Breast epithelium (tissue), 3 donors: Measurements from ENCODE around the gene SAMD8.

Experiments
- CTCF ChIP-seq, 3 donors: fragments of 450-650 bp; IDR thresholded peaks; one replicate each; pipeline ENCODE4 v1.5.1; 2016 to 2017; ENCODE audit warnings: antibody characterized with exemption in 3 of 3, mild to moderate bottlenecking in 3 of 3, moderate library complexity in 3 of 3
- POLR2A ChIP-seq: fragments of 450-650 bp; IDR thresholded peaks from one replicate; pipeline ENCODE4 v1.6.1; 2016; ENCODE audit warnings: antibody characterized with exemption, mild to moderate bottlenecking, moderate library complexity
- POLR2AphosphoS5 ChIP-seq, 3 donors: sonication (generic); formaldehyde crosslinking; IDR thresholded peaks; one replicate each; pipeline ENCODE4 v1.6.1; 2017; ENCODE audit warnings: antibody characterized with exemption in 3 of 3

DNA sequence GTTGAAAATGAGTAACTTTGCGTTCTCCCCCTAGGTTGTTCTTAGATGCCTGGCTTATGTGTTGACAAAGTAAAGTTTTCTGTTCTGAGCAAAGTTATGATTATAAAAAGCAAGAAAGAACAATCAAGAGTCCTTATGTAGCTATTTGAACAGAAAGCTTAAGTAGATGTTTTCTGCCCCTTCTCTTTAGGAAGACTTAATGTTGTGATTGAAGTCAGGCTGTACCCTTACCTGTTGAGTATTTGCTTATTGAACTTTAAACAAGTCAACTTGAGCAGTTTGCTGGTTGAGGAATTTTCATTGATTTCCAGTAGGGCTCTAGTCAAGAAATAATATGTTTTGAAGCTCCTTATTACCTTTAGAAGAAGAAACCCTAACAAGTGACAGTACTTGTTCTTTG is 65.3 kb downstream of the SAMD8 start:
- TF ChIP-seq CTCF (IDR thresholded peaks at IDR 0.05): no peak
- no peak for TF ChIP-seq POLR2A
- TF ChIP-seq POLR2AphosphoS5 (IDR thresholded peaks at IDR 0.05): no peak
